HG02840 (cell line): ENCODE data around the gene MSX1.

ENCODE experiments used
- ATAC-seq: cut with Tn5 transposase; IDR thresholded peaks from one replicate; pipeline ENCODE4 v1.9.1; 2021; ENCODE audit warnings: mild to moderate bottlenecking, moderate library complexity, moderate number of reproducible peaks; ENCODE audit not compliant: unreplicated experiment, low FRiP score

Gene MSX1

DNA sequence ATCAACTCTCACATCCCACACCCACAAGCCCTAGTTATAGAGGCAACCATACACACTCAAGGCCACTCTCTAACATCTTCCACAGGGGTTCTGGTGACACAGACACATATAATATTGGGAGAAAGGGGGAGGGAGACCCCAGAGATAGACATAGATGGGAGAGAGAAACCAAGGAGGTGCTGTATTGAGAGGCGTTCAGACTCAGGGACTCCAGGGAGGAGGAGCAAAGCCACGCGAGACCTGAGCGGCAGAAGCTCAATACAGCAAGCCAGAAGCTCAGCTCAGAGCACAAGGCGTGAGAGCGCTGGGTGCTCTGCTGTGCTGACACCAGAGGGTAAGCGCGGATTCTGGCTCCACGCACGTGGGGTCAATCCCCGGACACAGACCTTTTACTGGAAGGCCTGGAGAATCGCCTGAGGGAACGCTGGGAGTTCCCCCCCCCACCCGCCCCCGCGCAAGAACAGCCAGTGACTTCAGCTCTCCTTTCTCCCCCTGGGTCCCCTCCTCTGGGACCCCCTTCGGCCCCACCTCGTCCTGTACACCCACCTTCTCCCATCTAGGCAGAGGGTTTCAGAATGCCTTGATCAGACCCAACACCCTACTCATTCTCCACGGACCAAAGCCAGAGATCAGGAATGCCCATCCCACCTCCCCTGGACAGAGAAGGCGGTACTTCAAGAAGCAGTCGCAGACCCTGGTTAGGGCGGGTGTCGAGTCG lies 8.7 kb downstream of the MSX1 start:
- ATAC-seq, result no peak

DNA sequence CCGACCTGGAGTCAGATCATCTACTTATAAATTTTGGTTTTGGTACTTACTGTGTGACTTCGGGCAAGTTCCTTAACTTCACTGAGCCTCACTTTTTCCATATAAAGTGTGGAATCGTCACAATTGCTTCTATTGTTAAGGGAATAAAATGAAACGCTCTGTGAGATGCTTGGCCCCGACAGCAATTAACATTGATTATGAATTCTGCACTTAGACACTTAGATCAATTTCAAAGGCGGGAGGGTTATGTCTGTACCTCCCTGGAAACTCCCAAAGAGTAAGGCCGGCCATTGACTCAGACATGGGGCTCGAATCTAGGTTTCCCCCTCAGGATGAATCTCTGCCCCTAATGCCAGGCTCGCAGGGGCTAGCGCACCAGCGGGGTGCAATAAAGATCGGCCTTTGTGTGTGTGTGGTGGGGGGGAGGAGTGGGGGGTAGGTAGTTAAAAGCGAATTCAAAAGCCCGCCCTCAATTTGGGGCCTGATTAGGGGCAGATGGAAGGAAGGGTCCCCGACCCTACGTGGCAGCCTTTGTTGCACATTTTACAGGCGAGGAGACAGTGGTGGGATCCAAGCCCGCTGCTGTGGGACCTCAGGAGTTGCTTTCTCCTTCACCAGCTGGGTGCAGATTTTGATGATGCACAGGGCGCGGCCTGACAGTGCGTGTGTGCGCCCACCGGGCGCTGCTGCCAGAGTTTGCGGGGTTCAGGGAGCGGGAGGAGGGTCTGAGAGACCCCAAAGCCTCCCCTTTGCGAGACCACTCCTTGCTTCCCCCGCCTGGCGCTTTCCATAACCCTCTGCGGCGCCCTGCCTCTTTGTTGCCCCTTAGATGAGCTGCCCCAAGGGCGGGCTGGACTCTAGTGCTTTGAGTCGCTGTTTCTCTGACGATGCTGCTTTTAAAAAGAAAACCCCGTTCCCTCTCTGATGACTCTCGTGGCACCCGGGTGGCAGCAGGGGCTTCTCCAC lies 9.6 kb downstream of the MSX1 start:
- ATAC-seq, result no peak

- ATAC-seq, result no peak
Observed at GRCh38 chr4:4869731-4870571, 10.5 kb downstream of the MSX1 start.

DNA sequence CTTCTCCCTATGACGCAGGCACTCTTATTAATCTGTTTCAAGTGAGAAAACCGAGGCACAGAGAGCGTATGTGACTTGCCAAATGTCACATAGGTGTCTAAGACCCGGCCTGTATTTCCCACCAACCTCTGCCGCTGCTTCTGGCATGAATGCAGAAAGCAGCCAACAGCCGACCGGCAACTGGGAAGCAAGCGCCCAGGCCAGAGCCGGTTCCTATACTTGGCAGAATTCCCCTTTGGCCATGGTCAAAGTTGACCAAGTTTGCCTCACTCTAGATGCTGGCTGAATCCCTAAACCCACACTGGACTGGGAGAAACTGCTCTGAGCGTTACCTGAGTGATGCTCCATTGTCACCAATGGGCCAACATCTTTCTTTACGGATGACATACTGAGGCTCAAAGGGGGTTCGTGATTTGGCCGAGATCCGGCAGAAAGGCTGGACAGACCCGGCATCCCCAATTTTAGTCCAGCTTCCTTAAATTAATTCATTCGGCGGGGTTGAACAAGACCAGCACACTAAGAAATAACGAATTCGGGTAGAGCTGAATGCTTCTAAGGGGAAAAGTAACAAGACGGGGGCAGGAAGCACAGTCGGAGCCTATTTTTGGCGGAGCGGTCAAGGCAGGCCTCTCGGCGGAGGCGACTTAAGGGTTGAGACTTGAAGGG lies 11.2 kb downstream of the MSX1 start:
- no peak for ATAC-seq

GRCh38 chr4:4871242-4871572 lies 11.7 kb downstream of the MSX1 start:
- no peak for ATAC-seq

- no peak for ATAC-seq
Observed at GRCh38 chr4:4871573-4872313, 12.3 kb downstream of the MSX1 start.

- no peak for ATAC-seq
Observed at GRCh38 chr4:4872314-4872903, 12.9 kb downstream of the MSX1 start.

GRCh38 chr4:4873203-4873602 lies 13.7 kb downstream of the MSX1 start:
- no peak for ATAC-seq

- ATAC-seq, result no peak
Observed at GRCh38 chr4:4874254-4874653, 14.8 kb downstream of the MSX1 start.

GRCh38 chr4:4875147-4875546 lies 15.7 kb downstream of the MSX1 start:
- no peak for ATAC-seq

DNA sequence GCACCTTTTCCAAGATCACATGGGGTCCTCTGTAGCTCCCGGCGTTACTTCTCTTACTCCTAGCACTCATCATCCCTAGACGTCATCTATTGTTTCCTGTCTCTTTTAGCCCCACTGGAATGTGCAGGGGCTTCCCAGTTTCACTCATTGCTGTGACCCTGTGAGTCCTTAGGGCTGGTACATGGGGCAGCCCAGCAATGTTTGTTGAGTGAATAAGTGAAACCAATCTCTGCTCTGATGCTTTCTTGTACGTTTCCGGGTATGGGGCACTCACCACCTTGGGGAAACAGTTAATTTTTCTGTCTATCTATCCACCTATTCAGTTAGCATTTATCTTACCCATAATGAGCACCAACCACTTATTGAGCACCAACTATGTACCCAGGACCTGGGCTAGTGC lies 16.1 kb downstream of the MSX1 start:
- ATAC-seq, result no peak

GRCh38 chr4:4876945-4877661 lies 17.6 kb downstream of the MSX1 start:
- no peak for ATAC-seq

DNA sequence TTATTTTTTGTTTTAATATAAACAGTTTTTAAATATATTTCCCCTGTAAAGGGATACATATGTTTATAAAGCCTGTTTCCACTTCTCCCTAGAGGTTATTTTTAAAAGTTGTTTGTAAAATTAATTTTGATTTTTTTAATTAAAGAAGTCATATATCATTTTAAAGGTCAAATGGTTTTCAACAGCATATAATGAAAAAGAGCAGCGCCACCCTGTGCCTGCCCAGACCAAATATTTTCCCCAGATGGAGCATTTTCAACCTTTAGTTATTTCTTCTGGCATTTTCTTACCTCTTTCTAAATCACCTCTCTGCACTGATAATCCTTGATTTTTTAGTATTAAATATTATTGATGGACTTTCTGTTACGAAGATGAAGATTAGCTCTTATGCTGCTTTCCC lies 21.0 kb downstream of the MSX1 start:
- ATAC-seq, result no peak

DNA sequence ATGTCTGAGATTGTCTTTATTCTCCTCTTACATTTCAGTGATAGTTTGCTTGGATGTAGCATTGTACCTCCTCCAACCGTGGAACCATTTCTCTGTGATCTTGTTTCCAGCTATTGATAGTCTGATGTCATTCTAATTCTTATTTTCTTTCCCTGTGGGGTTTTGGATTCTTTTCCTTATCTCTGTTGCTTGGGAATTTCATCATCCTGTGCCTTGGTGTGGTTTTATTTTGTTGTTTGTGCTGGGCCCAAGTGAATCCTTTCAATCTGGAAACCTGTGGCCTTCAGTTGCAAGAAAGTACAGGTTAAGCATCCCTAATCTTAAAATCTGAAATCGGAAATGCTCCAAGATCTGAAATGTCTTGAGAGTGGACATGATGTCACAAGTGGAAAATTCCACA lies 22.0 kb downstream of the MSX1 start:
- ATAC-seq, result no peak

GRCh38 chr4:4884611-4885010 lies 25.1 kb downstream of the MSX1 start:
- ATAC-seq, result no peak

DNA sequence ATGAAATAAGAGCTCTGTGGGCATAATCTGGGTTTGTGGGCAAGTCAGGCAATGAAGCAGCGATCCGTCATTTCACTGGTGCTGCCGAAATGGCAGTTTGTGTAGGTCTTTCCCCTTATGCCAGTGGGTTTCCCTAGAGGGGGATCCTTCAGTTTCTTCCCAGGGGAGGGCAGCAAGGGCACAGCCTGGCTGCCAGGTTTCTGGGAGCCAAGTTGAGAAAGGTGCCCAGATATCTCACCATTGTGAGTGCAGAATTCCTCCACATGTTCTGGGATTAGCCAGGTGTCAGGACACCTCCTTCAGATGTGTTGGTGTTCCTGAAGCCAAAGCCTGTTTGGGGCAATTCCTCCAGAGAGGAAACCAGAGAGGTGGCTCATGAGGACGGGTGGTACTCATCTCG lies 28.0 kb downstream of the MSX1 start:
- ATAC-seq, result no peak

- no peak for ATAC-seq
Observed at GRCh38 chr4:4888695-4889094, 29.2 kb downstream of the MSX1 start.

DNA sequence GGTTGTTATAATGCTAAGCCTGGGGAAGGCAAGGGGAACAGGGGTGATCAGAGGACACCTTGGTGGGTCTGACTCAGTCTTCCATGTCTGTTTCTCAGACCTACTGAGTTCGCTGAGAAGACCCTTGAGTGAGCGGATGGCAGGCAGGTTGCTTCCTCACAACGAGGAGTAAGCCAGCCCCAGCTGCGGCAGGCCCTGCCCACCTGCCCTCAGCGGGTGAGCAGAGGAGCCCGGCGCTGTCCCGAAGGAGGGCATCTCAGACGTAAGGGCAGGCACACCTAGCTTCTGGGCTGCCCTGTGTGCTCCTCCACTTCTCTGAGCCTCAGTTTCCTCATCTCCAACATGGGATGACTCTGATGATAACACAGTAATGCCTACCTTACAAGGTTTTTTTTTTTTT lies 30.3 kb downstream of the MSX1 start:
- no peak for ATAC-seq
